ENCODE measurements around the gene OR10H3. TPM values are rescaled to one million over a fixed set of nuclear protein-coding genes. Genes with fewer than 3 reads are reported as not detected.
"Not testable (repeated sequence)": the region's sequence is repeated elsewhere in the genome, so short reads cannot be mapped to it uniquely, and the experiment has no call there.

The OR10H3 gene
- total and polyA plus RNA-seq, 5 donors, result not detected

DNA sequence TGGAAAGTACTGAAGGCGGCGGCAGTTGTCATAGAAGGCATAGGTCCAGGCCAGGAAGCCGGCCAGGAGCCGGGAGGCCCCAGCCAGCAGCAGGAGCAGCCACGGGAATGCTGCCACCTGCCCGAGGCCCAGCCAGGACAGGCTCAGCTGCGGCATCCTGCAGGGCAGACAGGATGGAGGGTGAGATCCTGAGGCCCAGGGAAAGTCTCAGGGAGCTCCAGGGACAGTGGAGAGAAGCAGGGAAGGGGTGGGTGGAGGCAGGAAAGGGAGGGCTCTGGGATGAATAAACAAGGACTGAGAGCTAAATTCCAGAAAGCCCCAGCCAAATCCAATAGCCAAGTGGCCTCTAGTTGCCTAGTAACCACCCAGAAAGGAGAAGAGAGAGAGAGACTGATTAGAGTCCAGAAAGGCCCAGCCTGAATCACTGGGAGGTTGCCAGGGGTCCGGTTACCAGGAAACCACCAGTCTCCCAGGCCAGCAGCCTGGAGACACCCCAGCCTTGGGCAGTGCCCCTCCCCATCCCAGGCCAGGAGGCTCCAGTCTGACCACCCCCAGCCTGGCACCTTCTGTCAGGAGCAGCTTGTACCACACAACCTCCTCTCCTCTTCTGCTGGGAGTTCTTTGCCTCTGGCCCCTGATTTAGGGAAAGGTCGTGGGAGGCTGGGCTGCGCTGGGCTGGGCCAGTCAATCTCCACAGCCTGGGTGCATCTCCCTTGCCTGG is 42.1 kb downstream of the OR10H3 start:
- Histone ChIP-seq H3K4me3 (ENCODE audit: low read length) (no peak overlapping the region), H3K9me3 (ENCODE audit: control insufficient read depth, low read length) (no peaks in the 10 kb centered on the region), H3K27me3 (ENCODE audit: control insufficient read depth, insufficient read depth) (no peaks in the 10 kb centered on the region), H3K27ac (ENCODE audit: low read length) (peak overlapping the region; percentile 68), H3K4me1 (ENCODE audit: control insufficient read depth, insufficient read depth, low read length) (peaks cover 9% of the 10 kb centered on the region)
- ATAC-seq (peak; percentile 95 to 98), DNase-seq (peak; percentile 87 to 95 (median 93))
- WGBS, result 22% methylated on average over 10 of the region's 10 CpGs
- intact Hi-C loops (cut with DNase I), result loop anchor here in 1 of 4 donors (5.0 kb wide), 1 partner anchor 108 kb away; the partner anchor contains the start of gene CYP4F12

- WGBS, result 87% methylated on average over 7 of the region's 7 CpGs
- Histone ChIP-seq H3K27ac (ENCODE audit: low read length) (peak overlapping the region; percentile 17), H3K4me1 (ENCODE audit: control insufficient read depth, insufficient read depth, low read length) (peaks cover 9% of the 10 kb centered on the region), H3K4me3 (ENCODE audit: low read length) (no peak overlapping the region), H3K27me3 (ENCODE audit: control insufficient read depth, insufficient read depth) (no peaks in the 10 kb centered on the region), H3K9me3 (ENCODE audit: control insufficient read depth, low read length) (no peaks in the 10 kb centered on the region)
- ATAC-seq (peak in 1 of 2 donors; percentile 7), DNase-seq (peak; percentile 26 to 67 (median 43))
- intact Hi-C loops (cut with DNase I), result no loop called here
These were observed 43.0 kb downstream of the OR10H3 start for GRCh38 chr19:15780610-15781418.

DNA sequence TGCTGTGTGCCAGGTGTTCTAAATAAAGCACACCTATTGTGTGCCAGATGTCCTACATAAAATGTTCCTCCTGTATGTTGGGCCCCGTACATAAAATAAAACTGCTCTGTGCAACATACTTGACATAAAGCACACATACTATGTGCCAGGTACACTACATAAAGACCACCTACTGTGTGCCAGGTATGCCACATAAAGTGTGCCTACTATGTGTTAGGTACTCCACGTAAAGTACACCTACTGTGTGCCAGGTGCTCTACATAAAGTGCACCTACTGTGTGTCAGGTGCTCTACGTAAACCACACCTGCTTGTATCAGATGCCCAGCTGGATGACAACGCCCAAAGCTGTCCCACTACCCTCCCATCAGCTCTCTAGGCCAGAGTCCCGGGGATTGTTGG is 43.9 kb downstream of the OR10H3 start:
- DNase-seq (no peak), ATAC-seq (no peak)
- WGBS, result 87% methylated on average over 5 of the region's 5 CpGs
- Histone ChIP-seq H3K9me3 (ENCODE audit: control insufficient read depth, low read length) (no peaks in the 10 kb centered on the region), H3K27ac (ENCODE audit: low read length) (no peak overlapping the region), H3K4me1 (ENCODE audit: control insufficient read depth, insufficient read depth, low read length) (peaks cover 9% of the 10 kb centered on the region), H3K4me3 (ENCODE audit: low read length) (no peak overlapping the region), H3K27me3 (ENCODE audit: control insufficient read depth, insufficient read depth) (no peaks in the 10 kb centered on the region)
- intact Hi-C loops (cut with DNase I), result no loop called here

GRCh38 chr19:15782211-15782610 is 44.4 kb downstream of the OR10H3 start:
- Histone ChIP-seq H3K4me3 (ENCODE audit: low read length) (no peak overlapping the region), H3K9me3 (ENCODE audit: control insufficient read depth, low read length) (no peaks in the 10 kb centered on the region), H3K27me3 (ENCODE audit: control insufficient read depth, insufficient read depth) (no peaks in the 10 kb centered on the region), H3K4me1 (ENCODE audit: control insufficient read depth, insufficient read depth, low read length) (peaks cover 9% of the 10 kb centered on the region), H3K27ac (ENCODE audit: low read length) (no peak overlapping the region)
- intact Hi-C loops (cut with DNase I), result no loop called here
- no peak for DNase-seq
- WGBS, result 70% methylated on average over 3 of the region's 3 CpGs
- ATAC-seq, result no peak

GRCh38 chr19:15782896-15783295 is 45.1 kb downstream of the OR10H3 start:
- H3K4me1 ChIP-seq (ENCODE audit: control insufficient read depth, insufficient read depth, low read length); H3K27ac ChIP-seq (ENCODE audit: low read length); H3K27me3 ChIP-seq (ENCODE audit: control insufficient read depth, insufficient read depth); H3K9me3 ChIP-seq (ENCODE audit: control insufficient read depth, low read length); intact Hi-C loops (cut with DNase I); ATAC-seq; H3K4me3 ChIP-seq (ENCODE audit: low read length); DNase-seq: not testable (repeated sequence)
- WGBS, result 33% methylated on average over 7 of the region's 7 CpGs

GRCh38 chr19:15787611-15788155 is 49.9 kb downstream of the OR10H3 start, which contains the start of gene OR10H5:
Gene OR10H5, plus strand, starts transcription at chr19:15787661. Its CDS starts 6,388 bp downstream, at chr19:15794049.
- intact Hi-C loops (cut with DNase I), result no loop called here
- WGBS, result 66% methylated on average over 6 of the region's 6 CpGs

DNA sequence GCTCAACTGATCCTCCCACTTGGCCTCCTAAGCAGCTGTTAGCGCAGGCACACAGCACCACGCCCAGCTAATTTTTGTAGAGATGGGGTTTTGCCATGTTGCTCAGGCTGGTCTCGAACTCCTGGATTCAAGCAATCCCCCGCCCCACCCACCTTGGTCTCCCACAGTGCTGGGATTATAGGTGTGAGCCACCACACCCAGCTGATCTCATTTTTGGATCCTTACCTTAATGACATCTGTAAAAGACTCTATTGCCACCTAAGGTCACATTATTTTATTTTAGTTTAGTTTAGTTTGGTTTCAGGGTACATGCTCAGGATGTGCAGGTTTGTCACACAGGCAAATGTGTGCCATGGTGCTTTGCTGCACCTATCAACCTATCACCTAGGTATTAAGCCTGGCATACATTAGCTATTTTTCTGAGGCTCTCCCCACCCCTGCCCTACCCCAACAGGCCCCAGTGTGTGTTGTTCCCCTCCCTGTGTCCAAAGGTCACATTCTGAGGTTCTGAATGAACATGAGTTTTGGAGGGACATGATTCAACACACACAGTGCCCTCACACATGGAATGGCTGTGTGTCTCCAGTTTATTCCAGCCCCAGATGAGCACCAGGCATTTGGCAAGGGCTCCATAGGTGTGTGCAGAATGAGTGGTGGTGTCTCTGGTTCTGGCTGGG is 50.9 kb downstream of the OR10H3 start:
- intact Hi-C loops (cut with DNase I), result no loop called here
- Histone ChIP-seq H3K4me1 (ENCODE audit: control insufficient read depth, insufficient read depth, low read length) (no peaks in the 10 kb centered on the region), H3K4me3 (ENCODE audit: low read length) (no peak overlapping the region), H3K27me3 (ENCODE audit: control insufficient read depth, insufficient read depth) (no peaks in the 10 kb centered on the region), H3K27ac (ENCODE audit: low read length) (no peak overlapping the region), H3K9me3 (ENCODE audit: control insufficient read depth, low read length) (no peaks in the 10 kb centered on the region)
- WGBS, result 77% methylated on average over 4 of the region's 4 CpGs
- DNase-seq (no peak), ATAC-seq (no peak)

More at GRCh38 chr19:15787611-15788155, 49.9 kb downstream of the OR10H3 start, which contains the start of gene OR10H5:
- Histone ChIP-seq H3K4me1 (ENCODE audit: control insufficient read depth, insufficient read depth, low read length) (no peaks in the 10 kb centered on the region), H3K9me3 (ENCODE audit: control insufficient read depth, low read length) (no peaks in the 10 kb centered on the region), H3K27ac (ENCODE audit: low read length) (no peak within 1 kb of the TSS), H3K4me3 (ENCODE audit: low read length) (no peak within 1 kb of the TSS), H3K27me3 (ENCODE audit: control insufficient read depth, insufficient read depth) (no peaks in the 10 kb centered on the region)
- DNase-seq, result no peak
- no peak for ATAC-seq

GRCh38 chr19:15790096-15790495 is 52.3 kb downstream of the OR10H3 start:
- ATAC-seq, result no peak
- WGBS, result 56% methylated on average over 6 of the region's 6 CpGs
- no peaks in the 10 kb centered on the region for H3K9me3 ChIP-seq (ENCODE audit: control insufficient read depth, low read length)
- no peaks in the 10 kb centered on the region for H3K4me1 ChIP-seq (ENCODE audit: control insufficient read depth, insufficient read depth, low read length)
- DNase-seq, result no peak
- no peak overlapping the region for H3K27ac ChIP-seq (ENCODE audit: low read length)
- no peak overlapping the region for H3K4me3 ChIP-seq (ENCODE audit: low read length)
- intact Hi-C loops (cut with DNase I), result no loop called here
- H3K27me3 ChIP-seq (ENCODE audit: control insufficient read depth, insufficient read depth), result no peaks in the 10 kb centered on the region

All from right cardiac atrium (tissue), 5 donors.